NCI-H2196 (cell line): Measurements from ENCODE around the gene NR3C2.

Experiments
- DNase-seq: peaks from one replicate; lab custom pipeline; 2025; ENCODE audit not compliant: unreplicated experiment; lab: John Stamatoyannopoulos, UW

The NR3C2 gene

GRCh38 chr4:148057984-148058859 is 384.0 kb downstream of the NR3C2 start:
- no peak for DNase-seq

- no peak for DNase-seq
These were observed 384.7 kb downstream of the NR3C2 start for GRCh38 chr4:148057516-148057915.

- DNase-seq, result no peak
These were observed 385.3 kb downstream of the NR3C2 start for GRCh38 chr4:148056879-148057278.

GRCh38 chr4:148055844-148056243 is 386.4 kb downstream of the NR3C2 start:
- DNase-seq, result no peak

- no peak for DNase-seq
These were observed 387.9 kb downstream of the NR3C2 start for GRCh38 chr4:148054275-148054674.

- DNase-seq, result no peak
These were observed 388.8 kb downstream of the NR3C2 start for GRCh38 chr4:148053298-148054003.

- no peak for DNase-seq
These were observed 389.8 kb downstream of the NR3C2 start for GRCh38 chr4:148052448-148052847.

GRCh38 chr4:148051403-148051802 is 390.8 kb downstream of the NR3C2 start:
- DNase-seq, result no peak

- no peak for DNase-seq
These were observed 393.6 kb downstream of the NR3C2 start for GRCh38 chr4:148048598-148048997.

- DNase-seq, result no peak
These were observed 397.3 kb downstream of the NR3C2 start for GRCh38 chr4:148044912-148045352.

GRCh38 chr4:148044089-148044911 is 397.9 kb downstream of the NR3C2 start:
- DNase-seq, result no peak

- no peak for DNase-seq
These were observed 400.4 kb downstream of the NR3C2 start for GRCh38 chr4:148041606-148042329.

- DNase-seq, result no peak
These were observed 407.4 kb downstream of the NR3C2 start for GRCh38 chr4:148034813-148035212.

GRCh38 chr4:148030193-148030873 is 411.9 kb downstream of the NR3C2 start:
- no peak for DNase-seq

- DNase-seq, result no peak
These were observed 412.4 kb downstream of the NR3C2 start for GRCh38 chr4:148029781-148030180.
